Ovary (tissue), 10 donors: Measurements from ENCODE around the gene DHRS7B. TPM values are rescaled to one million over a fixed set of nuclear protein-coding genes. Genes with fewer than 3 reads are reported as not detected.

ENCODE experiments used
- DNase-seq, 5 donors: peaks; one replicate each; pipeline ENCODE4 v3.0.0-alpha.2; 2019 to 2020
- H3K27ac ChIP-seq, 2 donors: fragments of 200-600 bp; one replicate each; pipeline versions ENCODE4 v1.5.1 to v1.8.0; 2019 to 2022
- H3K27me3 ChIP-seq: fragments of 200-600 bp; one replicate; pipeline ENCODE4 v1.8.0; 2022
- H3K36me3 ChIP-seq: fragments of 200-600 bp; sonication (generic); one replicate; pipeline ENCODE4 v1.5.1; 2019
- H3K4me1 ChIP-seq: one replicate; pipeline ENCODE4 v1.8.1; 2013; ENCODE audit warnings: mild to moderate bottlenecking, moderate library complexity; ENCODE audit not compliant: insufficient read depth
- H3K4me3 ChIP-seq: fragments of 200-600 bp; sonication (generic); one replicate; pipeline ENCODE4 v1.5.1; 2017
- H3K9me3 ChIP-seq, 2 donors: fragments of 200-600 bp in 1 of 2; sonication (generic) in 1 of 2; one replicate each; pipeline versions ENCODE4 v1.5.1 to v1.8.1; 2013 to 2019; ENCODE audit warnings: mild to moderate bottlenecking in 1 of 2, moderate library complexity in 1 of 2
- EP300 ChIP-seq: sonication (generic); formaldehyde crosslinking; IDR thresholded peaks from one replicate; pipeline ENCODE4 v1.6.1; 2017; ENCODE audit warnings: antibody characterized with exemption
- POLR2A ChIP-seq: fragments of 450-650 bp; IDR thresholded peaks from one replicate; pipeline ENCODE4 v1.6.1; 2017; ENCODE audit warnings: antibody characterized with exemption, mild to moderate bottlenecking, moderate library complexity
- WGBS, 3 donors: extraction: QIAGEN DNeasy Blood & Tissue Kit in 1 of 3; methylation state at CpG; one replicate each; pipeline versions ENCODE4 v1.1.5 to v1.1.7; 2013 to 2017; 5-methylcytosine and 5-hydroxymethylcytosine counted together
- intact Hi-C, 4 donors: fragments of 100-400 bp; cut with DNase I; formaldehyde crosslinking; loops; one replicate each; pipeline versions ENCODE4 v1.11.0 to v1.15.1; 2022 to 2023
- long read RNA-seq, 3 donors: library from polyadenylated mRNA in 2 of 3; unstranded in 2 of 3; transcript quantifications; one replicate each; pipeline ENCODE4 v2.0.0 and lab custom pipeline, GENCODE V29; 2021 to 2026
- polyA plus RNA-seq, 2 donors: library from polyadenylated mRNA; stranded (reverse); fragments of 200-250 nt in 1 of 2; fragments of 350-450 nt in 1 of 2; fragmentation: Illumina TruSeq in 1 of 2; extraction: RNeasy Lipid Tissue Mini Kit (QIAGEN cat#74804) in 1 of 2; gene quantifications; one replicate each; pipeline ENCODE4 v1.2.3, GENCODE V29; 2013 to 2014
- total RNA-seq, 7 donors: library from RNA; depleted of rRNA in 2 of 7; stranded (reverse); fragments of >200 nt in 2 of 7; fragmentation: NEBNext Ultra II Directional in 3 of 7; extraction: Animal tissue kit (Norgen Biotek cat#: 25700) in 3 of 7; gene quantifications; one replicate each; pipeline versions ENCODE4 v1.1.0 to v1.2.4, GENCODE V29; 2016 to 2023
- TF ChIP-seq, protein P1 (sequence below), 3 donors: fragments of 450-650 bp in 2 of 3; fragments of 200-600 bp in 1 of 3; IDR thresholded peaks; one replicate each; pipeline versions ENCODE4 v1.5.1 to v1.8.0; 2016 to 2022; ENCODE audit warnings: antibody characterized with exemption in 3 of 3, mild to moderate bottlenecking in 1 of 3
- donor health status: DM: no; HTN: no; CAD: no; lungs with moderate emphysema.
- donor health status: DM: no; HTN: no; CAD: no.
- donor health status: Bipolar disorder and iron deficiency.
- donor health status: DM: yes; HTN: yes; CAD: no.
- donor health status: DM: no; HTN: no; CAD: no.
- donor health status: DM: yes; HTN: yes; CAD: no.

The DHRS7B gene, protein sequence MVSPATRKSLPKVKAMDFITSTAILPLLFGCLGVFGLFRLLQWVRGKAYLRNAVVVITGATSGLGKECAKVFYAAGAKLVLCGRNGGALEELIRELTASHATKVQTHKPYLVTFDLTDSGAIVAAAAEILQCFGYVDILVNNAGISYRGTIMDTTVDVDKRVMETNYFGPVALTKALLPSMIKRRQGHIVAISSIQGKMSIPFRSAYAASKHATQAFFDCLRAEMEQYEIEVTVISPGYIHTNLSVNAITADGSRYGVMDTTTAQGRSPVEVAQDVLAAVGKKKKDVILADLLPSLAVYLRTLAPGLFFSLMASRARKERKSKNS
- 10 to 100 TPM; 10.7 to 27.9 (median 13.6) TPM for total RNA-seq
- 10 to 100 TPM; 19.2 to 28.3 TPM for polyA plus RNA-seq
- long read RNA-seq, donor 1, transcript DHRS7B-201 (6 exons, 1,567 nt) = minor isoform, 8 of 106 reads
- long read RNA-seq, donor 1, transcript DHRS7B-202 (7 exons, 2,175 nt) = major isoform, 63 of 106 reads
- long read RNA-seq, donor 1, transcript DHRS7B-207 (1 exons, 1,910 nt) = minor isoform, 17 of 106 reads
- long read RNA-seq, donor 1, partial matches to known transcripts = 2 of 106 reads
- long read RNA-seq, donor 1, other reads (novel, unspliced or antisense) = 15 of 106 reads
- long read RNA-seq, donor 2, transcript DHRS7B-202 (7 exons, 2,175 nt) = major isoform, 7 of 76 reads
- long read RNA-seq, donor 2, partial matches to known transcripts = 0 of 76 reads
- long read RNA-seq, donor 2, other reads (novel, unspliced or antisense) = 67 of 76 reads
- long read RNA-seq, donor 3, transcript DHRS7B-207 (1 exons, 1,910 nt) = minor isoform, 5 of 35 reads
- long read RNA-seq, donor 3, transcript DHRS7B-202 (7 exons, 2,175 nt) = major isoform, 23 of 35 reads
- long read RNA-seq, donor 3, partial matches to known transcripts = 1 of 35 reads
- long read RNA-seq, donor 3, other reads (novel, unspliced or antisense) = 1 of 35 reads

DNA sequence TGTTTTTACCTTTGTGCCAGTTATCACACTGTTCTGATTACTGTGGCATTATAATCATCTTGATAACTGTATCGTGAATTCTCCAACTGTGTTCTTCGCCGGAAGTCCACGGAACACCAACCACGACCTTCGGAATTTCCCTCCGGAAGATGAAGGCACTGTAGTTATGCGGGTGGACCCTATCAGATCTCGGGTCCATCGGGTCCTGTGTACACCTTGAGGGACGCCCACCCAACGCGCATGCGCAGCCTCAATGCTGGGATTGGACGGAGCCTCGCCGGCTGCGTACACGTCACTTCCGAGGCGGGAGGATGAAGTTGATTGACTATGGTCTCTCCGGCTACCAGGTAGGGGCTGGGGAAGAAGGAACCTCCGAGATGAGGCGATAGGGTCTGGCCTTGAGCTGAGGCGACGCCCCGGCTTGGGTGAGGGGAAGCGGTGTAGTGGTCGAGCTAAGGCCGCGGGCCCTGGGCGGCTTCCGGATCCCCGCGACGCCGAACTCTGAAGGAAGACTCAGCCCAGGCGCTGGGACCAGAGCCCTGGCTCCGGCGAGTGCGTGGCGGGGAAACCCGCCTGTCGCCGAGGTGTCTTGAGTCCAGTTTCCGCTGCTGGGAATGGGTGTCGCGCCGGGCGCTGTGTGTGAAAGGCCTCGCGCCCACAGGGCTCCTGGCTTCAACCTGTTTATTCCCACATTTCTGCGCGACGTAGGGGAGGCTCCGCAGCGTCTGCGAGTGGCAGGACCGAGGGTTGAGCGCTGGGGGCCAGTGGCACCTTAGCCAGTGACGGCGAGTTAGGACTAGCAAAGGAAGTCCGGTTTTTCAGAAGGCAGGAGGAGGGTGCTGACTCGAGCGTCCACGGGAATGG, at the start of gene DHRS7B:
TSS of gene DHRS7B (plus strand) at position 320 of the 864 bp plus-strand sequence. CDS start at position 328, 8 bp downstream.
- peak; percentile 93 to 96 (median 95) for DNase-seq
- H3K4me1 ChIP-seq = peaks cover 3% of the 10 kb centered on the region
- H3K36me3 ChIP-seq = no peaks in the 10 kb centered on the region
- peak within 1 kb of the TSS; percentile 78 for H3K4me3 ChIP-seq
- 0 to 1% (median 0%) methylated on average over 57 to 66 of the region's 66 CpGs for WGBS, 3 donors
- TF ChIP-seq, protein P1, sequence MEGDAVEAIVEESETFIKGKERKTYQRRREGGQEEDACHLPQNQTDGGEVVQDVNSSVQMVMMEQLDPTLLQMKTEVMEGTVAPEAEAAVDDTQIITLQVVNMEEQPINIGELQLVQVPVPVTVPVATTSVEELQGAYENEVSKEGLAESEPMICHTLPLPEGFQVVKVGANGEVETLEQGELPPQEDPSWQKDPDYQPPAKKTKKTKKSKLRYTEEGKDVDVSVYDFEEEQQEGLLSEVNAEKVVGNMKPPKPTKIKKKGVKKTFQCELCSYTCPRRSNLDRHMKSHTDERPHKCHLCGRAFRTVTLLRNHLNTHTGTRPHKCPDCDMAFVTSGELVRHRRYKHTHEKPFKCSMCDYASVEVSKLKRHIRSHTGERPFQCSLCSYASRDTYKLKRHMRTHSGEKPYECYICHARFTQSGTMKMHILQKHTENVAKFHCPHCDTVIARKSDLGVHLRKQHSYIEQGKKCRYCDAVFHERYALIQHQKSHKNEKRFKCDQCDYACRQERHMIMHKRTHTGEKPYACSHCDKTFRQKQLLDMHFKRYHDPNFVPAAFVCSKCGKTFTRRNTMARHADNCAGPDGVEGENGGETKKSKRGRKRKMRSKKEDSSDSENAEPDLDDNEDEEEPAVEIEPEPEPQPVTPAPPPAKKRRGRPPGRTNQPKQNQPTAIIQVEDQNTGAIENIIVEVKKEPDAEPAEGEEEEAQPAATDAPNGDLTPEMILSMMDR (IDR thresholded peaks at IDR 0.05) = no peak
- peak; percentile 41 for TF ChIP-seq POLR2A
- intact Hi-C loops = loop anchor here in 3 of 4 donors (10.0 kb wide), 5 partner anchors 88 to 388 kb away; partner anchors contain the start of genes NATD1 (in 2 of the 3), MAP2K3 (in 1 of the 3) and TMEM11 (in 1 of the 3)
- no peaks in the 10 kb centered on the region for H3K9me3 ChIP-seq
- no peaks in the 10 kb centered on the region for H3K27me3 ChIP-seq
- peak within 1 kb of the TSS; percentile 18 to 56 for H3K27ac ChIP-seq

DNA sequence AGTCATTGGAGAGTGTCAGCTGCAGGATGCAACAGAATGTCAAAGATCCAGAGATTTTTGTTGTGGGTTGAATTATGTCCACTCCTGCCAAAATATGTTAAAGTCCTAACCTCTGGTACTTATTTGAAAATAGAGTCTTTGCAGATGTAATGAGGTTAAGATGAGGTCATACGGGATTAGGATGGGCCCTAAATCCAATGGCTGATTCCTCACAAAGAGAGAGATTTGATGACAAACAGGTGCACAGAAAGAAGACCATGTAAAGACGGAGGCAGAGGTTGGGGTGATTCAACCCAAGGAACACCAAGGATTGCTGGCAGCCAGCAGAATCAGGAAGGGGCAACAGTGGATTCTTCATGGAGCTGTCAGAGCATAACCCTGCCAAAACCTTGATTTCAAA, 49.5 kb upstream of the DHRS7B start:
- Histone ChIP-seq H3K36me3 (no peaks in the 10 kb centered on the region), H3K9me3 (no peaks in the 10 kb centered on the region), H3K4me1 (peaks cover 1% of the 10 kb centered on the region), H3K27ac (no peak overlapping the region), H3K27me3 (no peaks in the 10 kb centered on the region), H3K4me3 (no peak overlapping the region)
- WGBS, 3 donors = 89% methylated on average over 2 of the region's 2 CpGs
- no peak for TF ChIP-seq EP300
- TF ChIP-seq, protein P1 (IDR thresholded peaks at IDR 0.05) = no peak
- no peak for TF ChIP-seq POLR2A
- intact Hi-C loops = no loop called here
- no peak for DNase-seq

DNA sequence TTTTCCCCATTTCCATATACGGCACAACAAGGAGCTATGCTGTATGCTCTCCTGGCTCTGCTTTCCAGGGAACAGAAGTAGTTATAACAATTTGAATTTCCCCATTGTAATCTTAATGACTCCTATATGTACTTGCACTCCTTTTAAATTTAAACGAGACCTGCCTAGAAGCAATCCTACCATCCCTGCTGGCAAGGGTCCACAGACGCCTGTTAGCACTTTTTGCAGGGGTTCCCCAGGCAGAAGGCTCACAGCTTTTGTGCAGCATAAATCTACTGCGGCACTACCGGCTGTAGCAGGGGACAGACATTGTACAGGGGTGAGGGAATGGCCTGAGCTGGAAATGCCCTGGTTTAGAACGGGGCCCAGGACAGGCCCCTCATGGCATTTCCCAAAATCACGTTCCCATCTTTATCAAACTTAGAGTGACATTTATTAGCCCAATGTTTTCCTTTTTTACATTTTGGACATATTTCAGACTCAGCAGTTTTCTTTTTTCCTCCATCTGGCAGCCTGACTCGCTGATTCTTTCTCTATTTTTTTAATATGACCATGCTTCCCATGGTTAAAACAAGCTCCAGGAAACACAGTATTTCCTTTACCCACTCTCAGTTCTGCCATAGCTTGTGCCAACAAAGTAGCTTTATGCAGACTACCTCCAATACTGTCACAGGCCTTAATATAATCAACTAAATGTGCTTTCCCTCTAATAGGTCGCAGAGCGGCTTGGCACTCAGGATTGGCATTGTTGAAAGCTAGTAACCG, 48.6 kb upstream of the DHRS7B start:
- Histone ChIP-seq H3K27ac (no peak overlapping the region), H3K36me3 (no peaks in the 10 kb centered on the region), H3K4me1 (peaks cover 1% of the 10 kb centered on the region), H3K4me3 (no peak overlapping the region), H3K27me3 (no peaks in the 10 kb centered on the region), H3K9me3 (no peaks in the 10 kb centered on the region)
- TF ChIP-seq EP300 (no peak), POLR2A (no peak)
- TF ChIP-seq, protein P1 (IDR thresholded peaks at IDR 0.05) = no peak
- WGBS, 3 donors = 55 to 65% (median 60%) methylated on average over 11 of the region's 11 CpGs
- DNase-seq = no peak
- intact Hi-C loops = no loop called here
